Measurements from ENCODE around the gene SERGEF.

DNA sequence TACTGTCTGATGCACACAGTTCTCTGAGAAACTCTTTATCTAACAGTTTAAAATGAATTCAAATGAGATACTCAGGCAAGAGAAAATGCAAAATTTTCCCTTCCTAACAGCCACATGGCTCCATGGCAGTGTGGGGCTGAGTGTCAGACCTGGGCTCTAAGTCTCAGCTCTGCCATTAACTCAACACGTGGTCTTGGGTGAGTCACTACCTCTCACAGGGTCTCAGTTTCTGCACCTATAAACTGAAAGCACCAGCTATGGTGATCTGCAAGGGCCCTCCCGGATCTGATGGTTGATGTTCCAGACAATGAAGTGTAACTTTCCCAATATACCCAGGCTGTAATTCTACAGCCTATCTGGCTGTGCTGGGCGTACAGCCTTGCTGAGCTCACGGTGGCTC, 207.8 kb downstream of the SERGEF start:
- TF ChIP-seq, protein P1, sequence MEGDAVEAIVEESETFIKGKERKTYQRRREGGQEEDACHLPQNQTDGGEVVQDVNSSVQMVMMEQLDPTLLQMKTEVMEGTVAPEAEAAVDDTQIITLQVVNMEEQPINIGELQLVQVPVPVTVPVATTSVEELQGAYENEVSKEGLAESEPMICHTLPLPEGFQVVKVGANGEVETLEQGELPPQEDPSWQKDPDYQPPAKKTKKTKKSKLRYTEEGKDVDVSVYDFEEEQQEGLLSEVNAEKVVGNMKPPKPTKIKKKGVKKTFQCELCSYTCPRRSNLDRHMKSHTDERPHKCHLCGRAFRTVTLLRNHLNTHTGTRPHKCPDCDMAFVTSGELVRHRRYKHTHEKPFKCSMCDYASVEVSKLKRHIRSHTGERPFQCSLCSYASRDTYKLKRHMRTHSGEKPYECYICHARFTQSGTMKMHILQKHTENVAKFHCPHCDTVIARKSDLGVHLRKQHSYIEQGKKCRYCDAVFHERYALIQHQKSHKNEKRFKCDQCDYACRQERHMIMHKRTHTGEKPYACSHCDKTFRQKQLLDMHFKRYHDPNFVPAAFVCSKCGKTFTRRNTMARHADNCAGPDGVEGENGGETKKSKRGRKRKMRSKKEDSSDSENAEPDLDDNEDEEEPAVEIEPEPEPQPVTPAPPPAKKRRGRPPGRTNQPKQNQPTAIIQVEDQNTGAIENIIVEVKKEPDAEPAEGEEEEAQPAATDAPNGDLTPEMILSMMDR (IDR thresholded peaks at IDR 0.05 in 8 of 11, conservative IDR thresholded peaks at IDR 0.05 in 3 of 11): no peak
- no peak for TF ChIP-seq POLR2AphosphoS5 (IDR thresholded peaks at IDR 0.05)

Data from spleen (tissue), 7 donors.